Jurkat, Clone E6-1 (cell line): Measurements from ENCODE around the gene ABCC4.
"Not testable (repeated sequence)": the region's sequence is repeated elsewhere in the genome, so short reads cannot be mapped to it uniquely, and the experiment has no call there.

Source experiments
- DNase-seq: peaks from one replicate; pipeline ENCODE4 v3.0.0-alpha.2; 2011; ENCODE audit warnings: low read depth, low spot score
- H3K4me3 ChIP-seq: 2 replicates; pipeline ENCODE4 v1.5.1; 2011; ENCODE audit warnings: mild to moderate bottlenecking, low read length, control low read depth, moderate library complexity

The ABCC4 gene

DNA sequence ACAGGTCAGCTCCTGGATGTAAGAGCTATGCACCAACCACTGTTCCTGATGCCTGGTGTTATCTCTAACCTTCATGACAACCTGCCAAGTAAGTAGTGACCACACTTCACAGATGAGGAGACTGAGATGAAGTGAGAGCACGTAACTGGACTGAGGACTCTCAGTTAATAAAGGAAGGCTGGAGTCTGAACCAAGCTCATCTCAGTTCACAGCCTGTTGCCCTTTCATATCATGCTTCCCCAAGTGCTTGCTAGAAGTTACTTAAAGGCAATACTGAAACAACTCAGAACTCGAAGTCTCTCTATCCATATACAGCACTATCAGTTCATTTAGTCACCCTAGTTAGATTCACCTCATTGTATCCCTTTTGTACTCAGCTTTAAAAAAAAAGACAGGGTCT is 119.7 kb downstream of the ABCC4 start:
- H3K4me3 ChIP-seq, result no peak overlapping the region
- DNase-seq, result no peak

DNA sequence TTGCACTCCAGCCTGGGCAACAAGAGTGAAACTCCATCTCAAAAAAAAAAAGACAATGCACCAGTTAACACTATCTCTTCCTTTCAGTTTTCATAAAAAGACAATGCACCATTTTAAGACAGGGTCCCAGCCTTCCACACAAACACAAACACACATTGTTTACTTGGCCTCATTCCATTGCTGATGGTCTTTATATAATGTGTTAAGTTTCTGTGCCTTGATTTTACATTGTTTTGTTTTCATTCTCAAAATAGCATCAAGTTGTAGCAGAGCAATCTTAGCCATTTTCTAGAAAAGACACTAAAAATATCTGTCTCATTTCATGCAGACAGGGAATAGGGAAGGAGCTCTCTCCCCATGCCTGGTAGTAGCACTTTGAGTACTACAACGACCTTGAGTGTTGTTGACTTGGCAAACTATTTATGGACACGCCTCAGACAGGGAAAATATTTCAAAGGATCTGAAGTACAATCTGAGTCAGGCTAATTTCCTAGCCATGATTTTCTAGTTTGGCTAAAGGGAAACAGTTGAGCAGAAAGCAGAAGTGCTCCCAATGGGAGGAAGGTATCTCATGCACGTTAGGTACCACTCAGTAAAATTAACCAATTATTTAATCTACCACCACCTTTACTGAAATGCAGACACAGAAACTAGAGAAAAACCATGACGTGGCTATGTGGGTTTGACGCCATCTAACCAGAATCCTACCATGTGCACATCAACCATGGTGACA is 120.6 kb downstream of the ABCC4 start:
- no peak overlapping the region for H3K4me3 ChIP-seq
- DNase-seq, result no peak

DNA sequence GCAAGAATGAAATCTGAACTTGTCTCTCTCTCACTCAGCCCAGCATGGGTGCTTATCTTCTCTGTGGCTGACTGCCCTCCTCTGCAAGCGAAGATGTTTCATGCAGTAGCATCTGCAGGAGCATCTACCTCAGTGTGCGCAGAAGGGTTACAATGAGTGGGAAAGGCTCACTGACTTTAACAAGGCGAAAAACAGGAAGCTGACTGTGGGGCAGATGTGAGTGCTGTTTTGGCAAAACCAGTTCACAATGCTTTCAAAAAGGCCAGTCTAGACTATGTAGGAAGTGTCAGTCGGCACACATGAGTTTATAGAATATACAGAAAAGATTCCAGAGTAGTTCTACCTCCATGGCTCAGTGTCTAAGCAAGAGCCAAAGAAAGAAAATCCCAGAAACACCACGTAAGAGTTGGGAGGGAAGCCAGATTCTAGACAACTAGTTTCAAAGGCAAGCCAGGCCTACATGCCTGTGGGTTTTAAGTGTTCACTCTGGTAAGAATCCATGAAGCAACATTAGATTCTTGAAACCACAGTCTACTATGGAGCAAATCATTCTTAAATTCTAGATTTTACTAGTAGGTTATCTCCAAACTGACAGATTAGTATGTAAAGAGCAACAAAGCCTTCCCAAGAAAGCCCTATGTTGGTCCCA is 124.5 kb downstream of the ABCC4 start:
- no peak for DNase-seq
- no peak overlapping the region for H3K4me3 ChIP-seq

DNA sequence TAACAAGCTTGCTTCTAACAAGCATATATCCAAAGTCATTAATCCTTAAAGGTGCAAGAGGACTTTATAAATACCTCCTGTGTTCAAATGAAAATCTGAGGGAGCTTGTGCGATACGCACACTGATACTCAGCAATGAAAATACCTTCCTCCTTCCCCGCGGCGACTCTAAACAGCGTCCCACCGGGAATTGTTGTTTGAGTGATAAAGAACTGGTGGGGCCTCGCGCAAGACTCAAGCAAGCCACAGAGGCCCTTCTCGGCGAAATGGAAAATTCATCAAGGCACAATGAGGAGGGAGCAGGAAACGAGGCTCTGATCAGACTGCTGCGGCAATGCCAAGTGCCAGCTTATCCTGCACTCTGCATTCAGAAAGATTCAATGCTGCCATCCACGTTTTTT is 126.7 kb downstream of the ABCC4 start:
- DNase-seq, result no peak

DNA sequence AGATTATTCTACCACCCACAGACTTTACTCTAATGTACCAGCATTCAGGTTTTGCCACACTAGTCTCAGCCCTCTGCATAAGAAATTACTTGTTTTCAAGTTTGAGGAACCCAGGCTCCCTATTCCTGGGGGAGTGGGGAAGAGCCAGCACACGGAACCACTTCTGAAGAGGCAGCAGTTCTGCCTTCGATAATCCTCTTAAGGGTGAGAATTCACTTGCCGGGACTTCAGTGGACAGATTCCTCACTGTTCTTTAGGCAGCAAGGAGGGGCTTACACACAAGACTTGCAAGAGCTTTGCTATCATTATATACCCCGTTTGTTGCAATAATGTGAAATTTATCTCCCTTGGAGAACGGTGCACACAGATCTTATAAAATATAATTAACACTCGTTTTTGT is 133.1 kb downstream of the ABCC4 start:
- DNase-seq, result no peak

More for the DNA sequence above, 126.7 kb downstream of the ABCC4 start:
- H3K4me3 ChIP-seq, result no peak overlapping the region

DNA sequence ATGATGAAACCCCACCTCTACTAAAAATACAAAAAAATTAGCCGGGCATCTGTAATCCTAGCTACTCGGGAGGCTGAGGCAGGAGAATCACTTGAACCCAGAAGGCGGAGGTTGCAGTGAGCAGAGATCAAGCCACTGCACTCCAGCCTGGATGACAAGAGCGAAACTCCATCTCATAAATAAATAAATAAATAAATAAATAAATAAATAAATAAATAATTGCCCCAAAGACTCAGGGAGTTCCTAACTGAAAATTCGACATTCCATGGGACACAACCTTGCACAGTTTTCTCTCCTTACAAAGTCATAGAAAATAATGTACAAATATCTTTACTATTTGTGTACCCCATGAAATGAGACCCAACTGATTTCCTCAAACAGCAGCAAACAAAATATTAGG is 134.2 kb downstream of the ABCC4 start:
- H3K4me3 ChIP-seq, DNase-seq: not testable (repeated sequence)

More for the DNA sequence above, 133.1 kb downstream of the ABCC4 start:
- H3K4me3 ChIP-seq, result no peak overlapping the region

DNA sequence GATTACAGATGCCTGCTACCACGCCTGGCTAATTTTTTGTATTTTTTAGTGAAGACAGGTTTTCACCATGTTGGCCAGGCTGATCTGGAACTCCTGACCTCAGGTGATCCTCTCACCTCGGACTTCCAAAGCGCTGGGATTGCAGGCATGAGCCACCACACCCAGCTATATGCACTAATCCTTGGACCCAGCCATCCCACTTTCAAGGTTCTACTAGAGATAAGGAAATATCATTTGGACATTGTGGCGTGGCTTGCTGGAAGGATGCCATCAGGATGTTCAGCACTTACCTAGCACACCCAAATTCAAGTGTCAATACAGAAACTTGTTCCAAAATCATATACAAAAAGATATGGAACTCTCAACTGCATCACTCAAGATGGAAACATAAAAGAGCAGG is 136.4 kb downstream of the ABCC4 start:
- DNase-seq, result no peak
- no peak overlapping the region for H3K4me3 ChIP-seq

DNA sequence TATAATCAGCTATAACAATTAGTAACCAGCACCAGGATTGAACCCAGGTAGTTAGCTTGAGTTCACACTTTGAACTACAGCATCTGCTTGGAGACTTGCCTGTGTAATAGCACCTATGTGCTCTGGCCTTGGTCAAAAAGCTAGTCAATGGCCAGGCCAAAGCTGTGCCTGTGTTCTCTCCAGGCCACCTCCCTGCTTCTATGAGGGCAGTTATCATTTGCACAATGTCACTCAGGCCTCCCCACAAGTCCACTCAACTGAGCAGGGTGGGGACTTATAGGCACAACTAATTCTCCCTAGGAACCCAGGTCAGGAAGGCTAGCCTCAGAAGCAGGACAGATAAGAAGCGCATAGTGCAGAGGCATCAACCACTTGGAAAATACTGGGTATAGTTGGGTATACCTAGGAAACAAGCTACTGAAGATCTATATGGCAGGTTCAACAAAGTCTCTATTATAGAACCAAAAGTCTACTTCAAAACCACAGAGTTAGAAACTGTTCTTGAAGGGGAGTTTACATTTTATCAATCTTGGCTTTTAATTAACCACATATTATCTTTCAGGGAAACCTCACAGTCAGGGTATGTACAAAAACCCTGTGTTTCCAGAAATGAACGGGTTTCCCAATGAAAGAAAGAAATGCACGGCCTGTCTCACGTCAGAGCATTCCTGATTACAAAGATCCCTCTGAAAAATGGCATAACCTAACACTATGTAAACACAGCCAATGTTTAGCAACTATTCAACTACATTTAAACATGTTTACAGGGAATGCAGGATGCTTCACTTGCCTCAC is 140.9 kb downstream of the ABCC4 start:
- DNase-seq, result no peak
- no peak overlapping the region for H3K4me3 ChIP-seq

DNA sequence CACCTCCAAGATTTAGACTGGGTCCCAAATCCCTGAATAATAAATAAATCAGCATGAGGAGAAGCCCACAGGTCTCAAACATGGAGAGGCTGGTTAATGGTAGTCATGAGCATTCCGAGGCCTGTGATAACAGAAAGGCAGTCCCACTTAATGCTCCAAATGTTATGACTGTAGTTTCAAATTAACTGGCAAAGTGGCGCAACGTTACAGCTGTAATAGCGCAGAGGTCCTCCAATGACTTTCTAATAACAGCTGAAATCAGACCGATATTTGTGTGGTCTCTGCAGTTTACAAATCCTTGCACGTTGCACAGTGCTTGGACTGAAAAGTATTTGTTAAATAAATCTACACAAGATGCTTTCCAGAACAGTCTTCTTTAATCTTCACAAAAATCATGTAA is 141.8 kb downstream of the ABCC4 start:
- DNase-seq, result no peak
- H3K4me3 ChIP-seq, result no peak overlapping the region

DNA sequence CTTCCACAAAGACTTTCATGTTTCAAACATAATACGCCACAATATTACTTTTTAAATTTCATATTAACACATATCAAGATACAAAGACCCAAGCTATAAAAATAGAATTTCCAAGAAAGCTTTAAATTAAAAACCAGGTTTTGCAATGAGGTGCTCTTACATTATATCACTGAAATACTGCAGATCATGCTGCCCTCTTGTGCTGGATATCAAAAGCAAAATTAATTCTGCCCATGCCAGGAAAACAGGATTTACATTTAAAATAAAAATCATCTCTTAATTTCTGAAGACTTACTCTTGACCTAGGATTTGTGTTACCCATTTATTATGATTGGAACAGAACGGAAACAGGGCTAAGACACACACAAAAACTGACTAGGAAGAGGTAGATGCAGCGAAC is 145.0 kb downstream of the ABCC4 start:
- H3K4me3 ChIP-seq, result no peak overlapping the region
- no peak for DNase-seq

DNA sequence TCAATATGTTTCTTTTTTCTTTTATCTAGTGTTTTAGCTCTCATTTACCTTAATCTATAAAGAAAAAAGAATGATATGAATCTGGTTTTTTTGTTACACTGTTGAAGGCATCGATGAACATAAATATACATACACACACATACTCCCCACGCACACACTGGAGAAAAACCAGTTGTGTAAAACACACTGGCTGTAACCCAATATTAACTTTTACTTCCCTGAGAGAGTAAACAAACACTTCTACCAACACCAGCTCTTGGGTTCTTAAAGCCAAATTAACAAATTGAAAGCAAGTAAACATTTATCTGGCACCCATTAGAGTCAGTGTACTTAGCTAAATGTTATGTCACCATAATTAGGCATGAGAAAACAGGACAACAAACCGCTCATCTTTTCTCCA is 145.7 kb downstream of the ABCC4 start:
- DNase-seq, result no peak
- no peak overlapping the region for H3K4me3 ChIP-seq

DNA sequence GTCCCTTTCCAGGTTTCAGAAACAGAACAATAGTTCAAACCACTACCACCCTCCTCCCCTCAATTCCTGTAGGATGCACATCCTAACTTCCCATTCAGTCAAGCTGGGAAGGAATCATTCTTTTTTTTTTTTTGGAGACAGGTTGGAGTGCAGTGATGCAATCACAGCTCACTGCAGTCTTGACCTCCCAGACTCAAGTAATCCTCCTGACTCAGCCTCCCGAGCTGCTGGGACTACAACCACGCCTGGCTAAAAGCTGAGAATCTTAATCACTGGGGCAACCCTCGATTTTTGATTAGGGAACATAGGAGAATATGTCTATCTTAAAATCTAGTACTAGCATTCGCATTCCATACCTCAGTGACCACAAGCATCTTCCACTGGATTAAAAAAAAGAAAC is 146.2 kb downstream of the ABCC4 start:
- no peak for DNase-seq
- H3K4me3 ChIP-seq, result no peak overlapping the region

DNA sequence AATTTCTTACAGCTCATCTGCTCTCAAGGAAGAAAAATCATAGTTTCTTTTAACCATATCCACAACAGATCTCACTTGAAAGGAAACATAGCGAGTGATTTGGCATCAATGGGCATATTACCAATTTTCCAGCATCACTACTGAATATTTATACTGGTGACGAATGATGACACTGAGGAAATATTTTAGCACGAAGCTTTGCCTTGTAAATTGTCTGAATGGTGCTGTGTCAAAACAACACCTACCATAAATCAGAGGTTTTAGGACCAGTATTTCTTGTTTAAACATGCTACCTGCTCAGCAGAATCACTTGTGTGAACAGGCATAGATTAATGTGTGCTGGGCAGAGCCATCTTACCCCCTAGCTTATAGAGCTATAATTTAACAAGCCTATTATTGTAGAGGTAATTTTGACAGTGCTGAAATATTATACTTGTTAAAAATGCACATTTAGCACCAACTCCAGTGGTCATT is 146.8 kb downstream of the ABCC4 start:
- no peak overlapping the region for H3K4me3 ChIP-seq
- no peak for DNase-seq

DNA sequence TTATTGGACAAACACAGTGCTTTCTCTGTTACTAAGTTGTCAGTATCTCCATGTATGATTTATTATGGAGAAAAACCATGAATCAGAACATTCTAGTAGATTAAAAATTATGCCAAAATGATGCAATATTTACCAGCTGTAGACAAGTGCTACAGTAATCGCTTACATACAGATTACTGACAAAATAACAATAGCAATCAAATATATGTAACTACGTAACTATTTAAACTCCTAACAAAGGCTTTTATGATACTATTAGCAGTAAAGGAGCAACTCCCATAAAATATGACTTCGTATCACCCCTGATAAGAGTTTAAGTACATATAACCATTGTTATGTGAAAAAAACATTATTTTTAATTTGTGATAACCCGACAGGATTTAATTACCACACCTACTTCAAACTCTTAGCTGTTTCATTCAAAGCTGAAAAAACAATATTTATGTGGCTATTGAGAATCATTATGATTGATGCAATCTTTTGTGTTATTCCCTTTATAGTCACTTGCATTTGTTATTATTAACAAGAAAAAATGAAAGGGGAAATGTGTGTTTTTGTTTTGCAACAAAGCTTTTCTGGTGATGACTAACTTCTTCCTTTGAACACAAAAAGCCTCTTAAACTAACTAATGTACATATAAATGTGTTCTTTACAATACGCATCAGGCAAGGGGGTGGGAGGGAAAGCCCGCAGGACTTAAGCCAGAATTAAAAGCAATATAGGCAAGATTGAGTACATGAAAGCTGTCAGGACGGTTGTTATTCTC is 147.4 kb downstream of the ABCC4 start:
- DNase-seq, result no peak
- H3K4me3 ChIP-seq, result no peak overlapping the region

DNA sequence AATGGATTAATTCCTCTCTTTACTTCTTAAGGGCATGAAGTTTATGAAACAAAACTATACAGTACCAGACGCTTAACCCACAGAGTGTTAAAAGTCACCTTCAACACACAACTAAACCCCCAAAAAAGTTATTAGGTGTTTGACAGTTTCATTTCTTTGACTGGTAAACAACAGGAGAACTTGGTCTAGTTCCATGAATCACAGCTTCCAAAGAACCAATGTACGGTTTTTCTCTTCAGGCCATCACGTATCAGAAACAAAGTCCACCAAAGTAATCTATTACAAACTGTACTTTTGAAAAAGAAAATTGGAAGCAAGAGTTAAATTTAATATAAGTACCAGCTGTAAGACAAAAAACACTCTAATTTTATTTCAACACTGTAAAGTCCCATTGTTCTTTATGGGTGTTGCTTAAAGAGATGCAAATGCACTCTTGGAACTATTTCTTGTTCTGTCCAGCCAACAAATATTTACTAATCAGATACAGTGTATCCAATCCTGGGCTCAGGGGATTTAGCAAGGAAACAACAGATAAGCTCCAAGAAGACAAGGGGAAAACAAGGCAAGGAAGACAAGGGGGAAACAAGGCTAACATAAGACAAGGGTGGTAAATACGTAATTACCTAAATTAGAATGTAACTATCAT is 149.2 kb downstream of the ABCC4 start:
- DNase-seq, result no peak
- H3K4me3 ChIP-seq, result no peak overlapping the region

DNA sequence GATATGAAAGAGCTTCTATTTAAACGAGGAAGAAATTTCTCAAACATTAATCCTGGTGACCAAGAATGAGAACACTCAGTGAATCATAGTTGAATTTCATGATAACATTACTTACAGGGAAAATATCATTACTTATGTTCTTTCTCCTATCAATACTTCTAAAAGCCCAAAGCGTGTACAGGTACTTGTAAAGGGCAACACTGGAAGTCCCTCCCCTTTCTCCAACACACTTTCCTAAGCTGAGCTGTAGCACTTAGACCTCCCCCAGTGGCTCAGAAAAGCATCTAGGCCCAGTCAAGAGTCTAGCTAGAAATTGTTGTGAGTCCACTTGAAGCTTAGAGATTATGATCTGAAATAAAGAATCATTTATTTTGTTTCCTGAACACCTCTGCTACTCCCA is 150.7 kb downstream of the ABCC4 start:
- H3K4me3 ChIP-seq, result no peak overlapping the region
- DNase-seq, result no peak

DNA sequence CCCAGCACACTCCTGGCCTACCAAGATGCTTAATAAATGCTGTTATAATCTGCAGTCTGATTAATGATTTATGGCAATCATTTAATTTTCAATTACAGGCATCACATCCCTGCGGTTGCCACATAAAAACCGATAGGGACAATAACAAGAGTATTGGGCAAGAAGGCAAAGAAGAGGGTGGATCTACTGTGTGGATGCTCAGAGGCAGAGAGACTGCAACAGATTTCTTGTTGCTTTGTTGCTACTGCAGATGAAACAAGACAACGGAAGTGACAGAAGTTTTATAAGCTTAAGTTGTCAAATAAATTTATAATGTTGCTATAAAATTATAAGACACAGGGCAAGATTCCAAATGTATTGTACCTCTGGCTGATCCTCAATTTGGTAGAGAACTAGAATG is 154.8 kb downstream of the ABCC4 start:
- no peak for DNase-seq
- no peak overlapping the region for H3K4me3 ChIP-seq

DNA sequence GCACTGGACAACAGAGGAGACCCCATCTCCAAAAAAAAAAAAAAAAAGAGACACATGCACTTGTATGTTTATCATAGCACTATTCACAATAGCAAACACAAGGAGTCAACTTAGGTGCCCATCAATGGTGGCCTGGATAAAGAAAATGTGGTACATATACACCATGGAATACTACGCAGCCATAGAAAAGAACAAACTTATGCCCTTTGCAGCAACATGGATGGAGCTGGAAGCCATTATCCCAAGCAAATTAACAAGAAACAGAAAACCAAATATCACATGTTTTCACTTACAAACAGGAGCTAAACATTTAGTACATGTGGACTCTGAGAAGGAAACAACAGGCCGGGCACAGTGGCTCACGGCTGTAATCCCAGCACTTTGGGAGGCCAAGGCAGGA is 155.7 kb downstream of the ABCC4 start:
- DNase-seq, result no peak
- H3K4me3 ChIP-seq, result no peak overlapping the region

DNA sequence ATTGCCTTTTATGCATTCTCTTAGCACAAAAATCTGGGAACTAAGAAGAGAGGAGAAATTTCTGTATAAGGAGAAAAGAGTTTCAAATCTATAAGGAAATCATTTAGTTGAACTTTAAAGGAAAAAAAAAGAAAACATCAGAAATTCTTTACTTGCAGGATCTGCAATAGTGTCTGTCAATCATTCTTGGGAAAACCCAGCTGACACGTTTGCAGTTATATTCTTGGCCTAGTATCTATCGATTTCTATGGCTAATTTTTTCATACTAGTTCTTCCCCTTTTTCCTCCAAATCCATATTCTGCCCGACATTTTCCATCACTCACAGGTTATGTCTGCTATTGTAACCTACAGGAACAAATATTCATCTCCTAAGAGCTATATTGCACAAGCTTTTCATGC is 160.7 kb downstream of the ABCC4 start:
- H3K4me3 ChIP-seq, result no peak overlapping the region
- DNase-seq, result no peak
